ENCODE data around the gene PHLDB3.

The PHLDB3 gene

DNA sequence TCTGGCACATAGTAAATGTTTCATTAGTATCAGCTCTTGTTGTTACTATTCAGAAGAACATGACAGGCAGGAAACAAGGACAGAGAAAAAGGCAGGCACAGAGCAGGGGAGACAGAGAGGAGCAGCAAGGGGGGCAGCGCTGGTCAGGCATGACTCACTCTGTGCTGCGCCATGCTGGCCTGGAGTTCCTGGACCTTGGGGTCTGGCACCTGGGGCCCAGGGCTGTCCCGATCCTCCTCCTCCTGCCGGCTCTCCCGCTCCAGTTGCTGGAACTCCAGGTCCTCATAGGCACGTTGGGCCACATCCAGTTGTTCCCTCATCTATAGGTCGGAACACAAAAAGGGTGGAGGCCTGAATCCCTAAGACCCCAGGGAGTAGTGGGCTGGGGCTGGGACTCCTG is 7.6 kb downstream of the PHLDB3 start:
- Histone ChIP-seq H3K36me3 (ENCODE audit: insufficient read depth, low read length) (no peaks in the 10 kb centered on the region), H3K27ac (no peak overlapping the region), H3K4me3 (no peak overlapping the region), H3K9ac (ENCODE audit: insufficient read length) (no peak overlapping the region), H3K9me3 (ENCODE audit: low read depth, low read length) (no peaks in the 10 kb centered on the region)
- DNase-seq (ENCODE audit: low read depth, low spot score), result no peak
- no peak for TF ChIP-seq FOXP2 (optimal IDR thresholded peaks at IDR 0.05; ENCODE audit: control extremely low read depth, extremely low read length, insufficient read depth)
- no peak for TF ChIP-seq EZH2 (IDR thresholded peaks at IDR 0.05)
- TF ChIP-seq POLR2AphosphoS5 (IDR thresholded peaks at IDR 0.05; ENCODE audit: borderline replicate concordance, low read depth, low read length), result no peak

DNA sequence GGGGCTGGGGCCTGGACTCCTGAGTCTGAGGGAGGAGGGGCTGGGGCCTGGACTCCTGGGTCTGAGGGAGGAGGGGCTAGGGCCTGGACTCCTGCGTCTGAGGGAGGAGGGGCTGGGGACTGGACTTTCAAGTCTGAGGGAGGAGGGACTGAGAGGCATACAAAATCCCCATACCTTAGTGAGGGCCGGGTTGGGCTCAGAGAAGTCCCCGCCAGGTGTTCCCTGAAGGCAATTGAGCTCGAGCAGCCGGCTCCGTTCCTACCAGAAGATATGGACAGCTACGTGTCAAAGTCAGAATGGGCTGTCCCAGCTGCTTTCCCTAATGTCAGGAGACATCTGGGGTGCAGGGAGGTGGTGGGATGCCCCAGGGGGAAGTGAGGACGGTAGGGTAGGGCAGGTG is 9.5 kb downstream of the PHLDB3 start:
- no peaks in the 10 kb centered on the region for H3K36me3 ChIP-seq (ENCODE audit: insufficient read depth, low read length)
- no peaks in the 10 kb centered on the region for H3K9me3 ChIP-seq (ENCODE audit: low read depth, low read length)
- no peak overlapping the region for H3K4me3 ChIP-seq
- H3K27ac ChIP-seq, result no peak overlapping the region
- TF ChIP-seq POLR2AphosphoS5 (IDR thresholded peaks at IDR 0.05; ENCODE audit: borderline replicate concordance, low read depth, low read length) (no peak), EZH2 (IDR thresholded peaks at IDR 0.05) (no peak), FOXP2 (optimal IDR thresholded peaks at IDR 0.05; ENCODE audit: control extremely low read depth, extremely low read length, insufficient read depth) (no peak)
- no peak overlapping the region for H3K9ac ChIP-seq (ENCODE audit: insufficient read length)
- no peak for DNase-seq (ENCODE audit: low read depth, low spot score)

DNA sequence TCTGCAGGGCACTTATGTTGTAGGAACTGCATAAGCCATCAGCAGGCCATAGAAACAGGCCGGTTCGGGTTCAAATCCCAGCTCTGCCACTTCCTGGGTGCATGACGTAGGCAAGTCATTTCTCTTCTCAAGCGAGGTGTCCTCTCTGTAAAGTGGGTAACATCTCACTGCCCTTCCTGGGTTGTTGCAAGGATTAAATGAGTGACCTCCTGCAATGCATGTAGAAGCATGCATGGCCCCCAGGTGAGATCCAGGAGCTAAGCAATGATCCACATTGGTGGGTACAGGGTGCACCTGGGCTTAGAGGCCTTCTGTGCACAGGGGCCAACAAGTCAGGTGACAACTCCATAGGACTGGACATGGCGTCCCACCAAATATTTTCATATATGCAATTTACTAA is 13.8 kb downstream of the PHLDB3 start:
- H3K4me3 ChIP-seq, result no peak overlapping the region
- no peak for DNase-seq (ENCODE audit: low read depth, low spot score)
- no peak overlapping the region for H3K9ac ChIP-seq (ENCODE audit: insufficient read length)
- no peak for TF ChIP-seq FOXP2 (optimal IDR thresholded peaks at IDR 0.05; ENCODE audit: control extremely low read depth, extremely low read length, insufficient read depth)
- no peak for TF ChIP-seq EZH2 (IDR thresholded peaks at IDR 0.05)
- no peak for TF ChIP-seq POLR2AphosphoS5 (IDR thresholded peaks at IDR 0.05; ENCODE audit: borderline replicate concordance, low read depth, low read length)
- H3K9me3 ChIP-seq (ENCODE audit: low read depth, low read length), result no peaks in the 10 kb centered on the region
- H3K36me3 ChIP-seq (ENCODE audit: insufficient read depth, low read length), result no peaks in the 10 kb centered on the region
- no peak overlapping the region for H3K27ac ChIP-seq

DNA sequence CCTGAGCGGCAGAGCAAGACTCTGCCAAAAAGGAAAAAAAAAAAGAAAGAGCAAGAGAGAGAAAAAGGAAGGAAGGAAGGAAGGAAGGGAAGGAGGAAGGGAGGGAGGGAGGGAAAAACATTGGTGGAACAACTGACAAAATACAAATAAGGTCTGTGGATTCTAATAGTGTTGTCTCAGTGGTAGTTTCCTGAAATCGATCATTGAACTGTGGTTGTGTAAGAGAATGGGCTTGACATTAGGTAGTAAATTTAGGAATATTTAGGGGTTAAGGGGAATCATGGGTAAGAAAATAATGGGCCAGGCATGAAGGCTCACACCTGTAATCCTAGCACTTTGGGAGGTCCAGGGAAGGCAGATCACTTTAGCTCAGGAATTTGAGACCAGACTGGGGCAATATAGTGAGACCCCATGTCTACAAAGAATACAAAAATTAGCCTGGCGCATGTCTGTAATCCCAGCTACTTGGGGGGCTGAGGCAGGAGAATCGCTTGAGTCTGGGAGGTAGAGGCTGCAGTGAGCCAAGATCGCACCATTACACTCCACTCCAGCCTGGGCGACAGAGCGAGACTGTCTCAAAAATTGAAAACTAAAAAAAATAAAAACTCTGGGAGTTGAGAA is 14.5 kb downstream of the PHLDB3 start:
- TF ChIP-seq FOXP2 (optimal IDR thresholded peaks at IDR 0.05; ENCODE audit: control extremely low read depth, extremely low read length, insufficient read depth), result no peak
- no peak for TF ChIP-seq POLR2AphosphoS5 (IDR thresholded peaks at IDR 0.05; ENCODE audit: borderline replicate concordance, low read depth, low read length)
- TF ChIP-seq EZH2 (IDR thresholded peaks at IDR 0.05), result no peak
- H3K27ac ChIP-seq, result no peak overlapping the region
- H3K4me3 ChIP-seq, result no peak overlapping the region
- no peak for DNase-seq (ENCODE audit: low read depth, low spot score)
- H3K36me3 ChIP-seq (ENCODE audit: insufficient read depth, low read length), result no peaks in the 10 kb centered on the region
- H3K9me3 ChIP-seq (ENCODE audit: low read depth, low read length), result no peaks in the 10 kb centered on the region
- H3K9ac ChIP-seq (ENCODE audit: insufficient read length), result no peak overlapping the region

DNA sequence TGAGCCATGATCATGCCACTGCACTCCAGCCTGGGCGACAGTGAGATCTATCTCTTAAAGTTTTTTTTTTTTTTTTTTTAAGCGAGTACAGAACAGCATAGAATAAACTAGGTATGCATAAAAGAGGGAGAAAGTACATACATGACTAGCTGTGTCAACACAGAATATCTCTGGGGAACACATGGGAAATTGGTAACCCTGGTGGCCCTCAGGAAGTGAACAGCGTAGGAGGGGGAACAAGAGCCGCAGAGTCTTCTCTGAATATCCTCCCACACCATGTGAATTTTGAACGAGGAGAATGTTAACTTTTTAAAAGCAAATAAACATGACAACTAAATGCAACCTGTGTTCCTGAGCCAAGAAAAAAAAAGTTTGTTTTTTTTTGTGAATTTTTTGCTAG is 15.2 kb downstream of the PHLDB3 start:
- Histone ChIP-seq H3K4me3 (no peak overlapping the region), H3K36me3 (ENCODE audit: insufficient read depth, low read length) (no peaks in the 10 kb centered on the region), H3K9ac (ENCODE audit: insufficient read length) (no peak overlapping the region), H3K27ac (no peak overlapping the region), H3K9me3 (ENCODE audit: low read depth, low read length) (no peaks in the 10 kb centered on the region)
- DNase-seq (ENCODE audit: low read depth, low spot score), result no peak
- no peak for TF ChIP-seq EZH2 (IDR thresholded peaks at IDR 0.05)
- no peak for TF ChIP-seq FOXP2 (optimal IDR thresholded peaks at IDR 0.05; ENCODE audit: control extremely low read depth, extremely low read length, insufficient read depth)
- TF ChIP-seq POLR2AphosphoS5 (IDR thresholded peaks at IDR 0.05; ENCODE audit: borderline replicate concordance, low read depth, low read length), result no peak

DNA sequence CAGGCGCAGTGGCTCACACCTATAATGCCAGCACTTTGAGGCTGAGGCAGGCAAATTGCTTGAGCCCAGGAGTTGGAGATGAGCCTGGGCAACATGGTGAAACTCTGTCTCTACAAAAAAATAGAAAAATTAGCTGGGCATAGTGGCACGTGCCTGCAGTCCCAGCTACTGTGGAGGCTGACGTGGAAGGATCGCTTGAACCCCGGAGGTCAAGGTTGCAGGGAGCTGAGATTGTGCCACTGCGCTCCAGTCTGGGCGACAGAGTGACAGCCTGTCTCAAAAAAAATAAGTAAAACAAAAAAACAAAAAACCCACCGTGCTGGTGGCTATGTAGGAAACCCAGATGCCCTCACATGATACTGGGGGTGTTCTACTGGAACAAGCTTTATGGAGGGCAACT is 16.4 kb downstream of the PHLDB3 start:
- Histone ChIP-seq H3K9me3 (ENCODE audit: low read depth, low read length) (no peaks in the 10 kb centered on the region), H3K4me3 (no peak overlapping the region), H3K27ac (no peak overlapping the region), H3K36me3 (ENCODE audit: insufficient read depth, low read length) (no peaks in the 10 kb centered on the region), H3K9ac (ENCODE audit: insufficient read length) (no peak overlapping the region)
- no peak for DNase-seq (ENCODE audit: low read depth, low spot score)
- TF ChIP-seq EZH2 (IDR thresholded peaks at IDR 0.05) (no peak), POLR2AphosphoS5 (IDR thresholded peaks at IDR 0.05; ENCODE audit: borderline replicate concordance, low read depth, low read length) (no peak), FOXP2 (optimal IDR thresholded peaks at IDR 0.05; ENCODE audit: control extremely low read depth, extremely low read length, insufficient read depth) (no peak)

DNA sequence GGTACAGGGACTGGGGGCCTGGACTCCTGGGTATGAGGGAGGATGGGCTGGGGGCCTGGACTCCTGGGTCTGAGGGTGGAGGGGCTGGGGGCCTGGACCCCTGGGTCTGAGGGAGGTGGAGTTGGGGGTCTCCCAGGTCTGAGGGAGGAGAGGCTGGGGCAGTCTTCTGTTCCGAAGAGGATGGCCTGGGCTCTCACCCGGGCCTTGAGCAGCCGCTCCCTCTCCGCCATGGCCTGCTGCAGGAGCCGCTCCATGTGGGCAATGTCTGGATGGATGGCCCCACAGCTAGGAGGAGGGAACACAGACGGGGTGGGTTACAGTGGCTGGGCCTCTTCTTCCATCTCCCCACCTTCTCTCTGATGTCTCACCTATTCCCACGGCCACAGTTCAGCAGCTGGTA is 18.1 kb downstream of the PHLDB3 start:
- DNase-seq (ENCODE audit: low read depth, low spot score), result no peak
- H3K36me3 ChIP-seq (ENCODE audit: insufficient read depth, low read length), result no peaks in the 10 kb centered on the region
- H3K4me3 ChIP-seq, result no peak overlapping the region
- no peak for TF ChIP-seq POLR2AphosphoS5 (IDR thresholded peaks at IDR 0.05; ENCODE audit: borderline replicate concordance, low read depth, low read length)
- no peak for TF ChIP-seq EZH2 (IDR thresholded peaks at IDR 0.05)
- no peak for TF ChIP-seq FOXP2 (optimal IDR thresholded peaks at IDR 0.05; ENCODE audit: control extremely low read depth, extremely low read length, insufficient read depth)
- no peak overlapping the region for H3K27ac ChIP-seq
- no peak overlapping the region for H3K9ac ChIP-seq (ENCODE audit: insufficient read length)
- no peaks in the 10 kb centered on the region for H3K9me3 ChIP-seq (ENCODE audit: low read depth, low read length)

DNA sequence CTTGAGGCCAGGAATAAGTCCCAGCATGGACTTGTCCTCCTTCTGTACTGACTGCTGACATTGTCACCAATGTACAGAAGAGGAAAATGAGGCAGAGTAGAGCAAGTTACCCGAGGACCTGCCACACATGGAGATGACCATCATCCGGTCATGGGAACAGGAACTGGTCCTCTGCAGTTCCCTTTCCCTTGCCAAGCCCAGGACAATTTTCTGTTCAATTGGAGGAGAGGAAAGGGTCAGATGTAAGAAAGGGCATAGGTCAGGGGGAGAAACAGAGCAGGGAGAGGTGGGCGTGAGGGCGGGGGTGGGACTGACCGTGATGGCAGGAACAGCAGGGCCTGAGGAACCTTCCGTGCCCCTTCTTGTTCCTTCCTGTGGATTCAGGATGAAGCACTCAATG is 18.6 kb downstream of the PHLDB3 start:
- no peak overlapping the region for H3K4me3 ChIP-seq
- DNase-seq (ENCODE audit: low read depth, low spot score), result no peak
- H3K9ac ChIP-seq (ENCODE audit: insufficient read length), result no peak overlapping the region
- H3K9me3 ChIP-seq (ENCODE audit: low read depth, low read length), result no peaks in the 10 kb centered on the region
- no peaks in the 10 kb centered on the region for H3K36me3 ChIP-seq (ENCODE audit: insufficient read depth, low read length)
- no peak for TF ChIP-seq FOXP2 (optimal IDR thresholded peaks at IDR 0.05; ENCODE audit: control extremely low read depth, extremely low read length, insufficient read depth)
- TF ChIP-seq EZH2 (IDR thresholded peaks at IDR 0.05), result no peak
- no peak for TF ChIP-seq POLR2AphosphoS5 (IDR thresholded peaks at IDR 0.05; ENCODE audit: borderline replicate concordance, low read depth, low read length)
- H3K27ac ChIP-seq, result no peak overlapping the region

DNA sequence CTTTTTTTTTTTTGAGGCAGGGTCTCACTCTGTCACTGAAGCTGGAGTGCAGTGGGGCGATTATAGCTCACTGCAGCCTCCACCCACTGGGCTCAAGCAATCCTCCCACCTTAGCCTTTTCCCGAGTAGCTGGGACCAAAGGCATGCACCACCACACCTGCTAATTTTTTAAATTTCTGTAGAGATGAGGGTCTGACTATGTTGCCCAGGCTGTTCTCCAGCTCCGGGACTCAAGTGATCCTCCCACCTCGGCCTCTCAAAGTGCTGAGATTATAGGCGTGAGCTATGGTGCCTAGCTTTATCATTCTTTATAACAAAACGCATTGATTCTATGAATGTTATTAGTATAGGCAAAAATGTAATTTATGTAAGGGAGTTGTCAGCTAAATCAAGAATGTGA is 21.3 kb downstream of the PHLDB3 start:
- Histone ChIP-seq H3K4me3 (no peak overlapping the region), H3K27ac (no peak overlapping the region)

More for the DNA sequence above, 21.3 kb downstream of the PHLDB3 start:
- Histone ChIP-seq H3K9ac (ENCODE audit: insufficient read length) (no peak overlapping the region), H3K36me3 (ENCODE audit: insufficient read depth, low read length) (no peaks in the 10 kb centered on the region), H3K9me3 (ENCODE audit: low read depth, low read length) (no peaks in the 10 kb centered on the region)
- DNase-seq (ENCODE audit: low read depth, low spot score), result no peak
- TF ChIP-seq POLR2AphosphoS5 (IDR thresholded peaks at IDR 0.05; ENCODE audit: borderline replicate concordance, low read depth, low read length) (no peak), EZH2 (IDR thresholded peaks at IDR 0.05) (no peak), FOXP2 (optimal IDR thresholded peaks at IDR 0.05; ENCODE audit: control extremely low read depth, extremely low read length, insufficient read depth) (no peak)

All from SK-N-MC (cell line).